GM19238 (cell line): ENCODE measurements around the gene SERINC1.
A peak's percentile ranks its signal among the peaks of the same experiment; 100 is the strongest.

ENCODE experiments used
- DNase-seq: peaks from one replicate; pipeline ENCODE4 v3.0.0; 2011; ENCODE audit warnings: low spot score; ENCODE audit not compliant: insufficient read length

SERINC1 gene

GRCh38 chr6:122432816-122433215 is 38.8 kb downstream of the SERINC1 start:
- DNase-seq = no peak

- DNase-seq = no peak
Observed at GRCh38 chr6:122431780-122432179, 39.8 kb downstream of the SERINC1 start.

GRCh38 chr6:122429323-122429722 is 42.3 kb downstream of the SERINC1 start:
- no peak for DNase-seq

- DNase-seq = no peak
Observed at GRCh38 chr6:122428781-122429180, 42.8 kb downstream of the SERINC1 start.

GRCh38 chr6:122426597-122426996 is 45.0 kb downstream of the SERINC1 start:
- no peak for DNase-seq

- no peak for DNase-seq
Observed at GRCh38 chr6:122423734-122424133, 47.9 kb downstream of the SERINC1 start.

GRCh38 chr6:122422614-122423267 is 48.9 kb downstream of the SERINC1 start:
- no peak for DNase-seq

- DNase-seq = no peak
Observed at GRCh38 chr6:122422003-122422402, 49.6 kb downstream of the SERINC1 start.

- DNase-seq = no peak
Observed at GRCh38 chr6:122416825-122417224, 54.8 kb downstream of the SERINC1 start.

- DNase-seq = no peak
Observed at GRCh38 chr6:122412001-122412400, 59.6 kb downstream of the SERINC1 start.

GRCh38 chr6:122408702-122409458 is 62.7 kb downstream of the SERINC1 start:
- DNase-seq = no peak

- no peak for DNase-seq
Observed at GRCh38 chr6:122408240-122408639, 63.4 kb downstream of the SERINC1 start.

- no peak for DNase-seq
Observed at GRCh38 chr6:122407712-122408111, 63.9 kb downstream of the SERINC1 start.

- no peak for DNase-seq
Observed at GRCh38 chr6:122406187-122406586, 65.4 kb downstream of the SERINC1 start.

GRCh38 chr6:122405417-122405816 is 66.2 kb downstream of the SERINC1 start:
- DNase-seq = no peak

- DNase-seq = no peak
Observed at GRCh38 chr6:122404444-122404843, 67.2 kb downstream of the SERINC1 start.

GRCh38 chr6:122401104-122401503 is 70.5 kb downstream of the SERINC1 start:
- no peak for DNase-seq

GRCh38 chr6:122400462-122401089 is 71.0 kb downstream of the SERINC1 start:
- DNase-seq = no peak

- DNase-seq = no peak
Observed at GRCh38 chr6:122400121-122400450, 71.5 kb downstream of the SERINC1 start.

- DNase-seq = peak; percentile 83
Observed at GRCh38 chr6:122399348-122400120, 72.1 kb downstream of the SERINC1 start, which contains the start of gene HSF2. HSF2 (plus strand) TSS chr6:122399652; CDS start chr6:122399738, 86 bp downstream.

GRCh38 chr6:122399055-122399347 is 72.6 kb downstream of the SERINC1 start:
- DNase-seq = no peak

GRCh38 chr6:122394016-122394415 is 77.6 kb downstream of the SERINC1 start:
- no peak for DNase-seq
